ENCODE data around the gene AMELX. TPM values are rescaled to one million over a fixed set of nuclear protein-coding genes. Genes with fewer than 3 reads are reported as not detected.

The AMELX gene
- total RNA-seq, 1 experiment from 2014 or later, result not detected

DNA sequence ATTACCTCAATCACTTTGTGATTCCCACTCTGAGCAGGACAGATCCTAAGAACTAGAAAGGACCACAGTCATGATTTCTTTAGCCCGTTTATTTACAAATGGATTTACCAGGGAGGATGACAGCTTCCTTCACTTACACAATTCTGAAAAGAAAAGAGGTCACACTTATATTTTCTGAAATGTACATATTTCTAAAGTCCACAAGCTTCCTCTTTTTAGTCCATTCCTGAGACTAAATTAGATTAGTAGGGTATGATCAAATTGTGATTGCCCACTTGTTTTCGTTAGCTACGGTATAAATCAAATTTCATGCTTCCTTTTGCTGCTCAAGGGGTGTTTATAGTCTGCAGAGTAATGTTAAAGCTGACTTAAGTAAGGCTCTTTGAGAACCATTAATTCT lies 7.6 kb upstream of the AMELX start:
- Histone ChIP-seq H3K4me2 (ENCODE audit: low read depth, low read length, poor library complexity, severe bottlenecking) (no peak overlapping the region), H3K27ac (ENCODE audit: low read length) (no peak overlapping the region), H3K9me2 (replicated peaks; ENCODE audit: insufficient read depth, low read length) (no peaks in the 10 kb centered on the region), H3K9ac (ENCODE audit: low read length) (no peak overlapping the region), H3K9me3 (ENCODE audit: low read length) (no peaks in the 10 kb centered on the region), H3K4me3 (ENCODE audit: low read length) (no peak overlapping the region), H4K20me1 (ENCODE audit: insufficient read depth, low read depth, low read length) (no peaks in the 10 kb centered on the region), H3K79me2 (ENCODE audit: low read length) (no peaks in the 10 kb centered on the region), H3K36me3 (ENCODE audit: insufficient read depth, low read length) (no peaks in the 10 kb centered on the region), H3K27me3 (ENCODE audit: low read length) (no peaks in the 10 kb centered on the region; the same call in 1 of the 2 replicates), H3K4me1 (ENCODE audit: low read length) (no peaks in the 10 kb centered on the region), H2AFZ (ENCODE audit: low read length) (no peak overlapping the region)
- DNase-seq, result no peak

DNA sequence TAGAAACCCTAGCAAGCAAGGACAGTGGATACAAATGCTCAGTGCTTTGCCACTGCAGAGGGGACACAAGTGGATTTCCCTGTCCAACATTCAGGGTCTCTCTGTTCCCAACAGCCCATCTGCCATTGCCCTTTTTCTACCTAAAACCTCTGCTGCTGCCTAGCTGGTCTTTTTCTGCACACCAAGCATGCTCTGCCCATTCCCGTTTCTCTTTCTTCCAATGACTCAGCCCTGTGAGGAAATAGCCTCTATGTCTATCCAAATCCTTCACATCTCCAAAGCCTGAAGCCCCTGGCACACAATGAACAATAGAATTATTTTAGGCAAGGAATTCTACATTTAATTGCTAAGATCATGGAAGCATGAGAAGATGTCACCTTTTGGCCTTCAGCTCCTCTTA lies 5.7 kb upstream of the AMELX start:
- no peaks in the 10 kb centered on the region for H3K9me2 ChIP-seq (replicated peaks; ENCODE audit: insufficient read depth, low read length)
- H3K9me3 ChIP-seq (ENCODE audit: low read length), result no peaks in the 10 kb centered on the region
- DNase-seq, result no peak
- no peak overlapping the region for H3K9ac ChIP-seq (ENCODE audit: low read length)
- no peak overlapping the region for H3K27ac ChIP-seq (ENCODE audit: low read length)
- H3K4me2 ChIP-seq (ENCODE audit: low read depth, low read length, poor library complexity, severe bottlenecking), result no peak overlapping the region
- H3K27me3 ChIP-seq (ENCODE audit: low read length), result no peaks in the 10 kb centered on the region; the same call in 1 of the 2 replicates
- H3K36me3 ChIP-seq (ENCODE audit: insufficient read depth, low read length), result no peaks in the 10 kb centered on the region
- no peak overlapping the region for H2AFZ ChIP-seq (ENCODE audit: low read length)
- H4K20me1 ChIP-seq (ENCODE audit: insufficient read depth, low read depth, low read length), result no peaks in the 10 kb centered on the region
- no peaks in the 10 kb centered on the region for H3K4me1 ChIP-seq (ENCODE audit: low read length)
- no peak overlapping the region for H3K4me3 ChIP-seq (ENCODE audit: low read length)
- no peaks in the 10 kb centered on the region for H3K79me2 ChIP-seq (ENCODE audit: low read length)

DNA sequence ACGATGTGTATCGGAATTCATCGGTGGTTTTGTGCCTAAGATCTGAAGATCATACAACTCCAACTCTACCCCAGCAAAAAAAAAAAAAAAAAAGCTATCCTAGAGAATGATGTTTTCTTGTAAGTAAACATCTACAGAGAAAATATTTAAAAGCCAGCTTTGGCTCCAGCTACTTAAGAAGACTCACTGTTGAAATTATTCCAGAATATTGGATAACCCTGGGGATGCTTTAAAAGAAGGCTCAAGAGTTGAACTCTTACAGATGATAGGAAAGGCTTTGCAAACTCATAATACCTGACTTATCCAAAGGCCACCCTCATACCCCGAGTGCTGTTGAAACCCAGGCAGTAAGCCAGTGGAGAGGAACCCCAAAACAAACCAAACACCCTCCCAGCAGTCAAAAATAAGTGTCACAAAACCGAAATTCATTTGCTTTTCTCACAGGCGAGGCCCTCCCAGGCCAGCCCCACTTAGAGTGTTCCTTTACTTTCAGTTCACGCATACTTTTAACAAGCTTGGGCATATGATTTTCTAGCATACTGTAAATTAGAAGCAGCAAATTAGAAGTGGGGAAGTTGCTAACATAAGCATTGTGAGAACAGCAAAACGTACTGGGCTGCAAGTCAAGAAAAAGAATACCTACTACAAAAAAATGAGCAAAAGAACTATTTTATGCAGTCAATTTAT lies 2.7 kb upstream of the AMELX start:
- Histone ChIP-seq H2AFZ (ENCODE audit: low read length) (no peak overlapping the region), H3K79me2 (ENCODE audit: low read length) (no peaks in the 10 kb centered on the region), H3K27ac (ENCODE audit: low read length) (no peak overlapping the region), H3K4me1 (ENCODE audit: low read length) (no peaks in the 10 kb centered on the region), H3K36me3 (ENCODE audit: insufficient read depth, low read length) (no peaks in the 10 kb centered on the region), H3K9me3 (ENCODE audit: low read length) (no peaks in the 10 kb centered on the region), H3K4me3 (ENCODE audit: low read length) (no peak overlapping the region), H4K20me1 (ENCODE audit: insufficient read depth, low read depth, low read length) (no peaks in the 10 kb centered on the region), H3K9me2 (replicated peaks; ENCODE audit: insufficient read depth, low read length) (no peaks in the 10 kb centered on the region), H3K27me3 (ENCODE audit: low read length) (no peaks in the 10 kb centered on the region), H3K9ac (ENCODE audit: low read length) (no peak overlapping the region), H3K4me2 (ENCODE audit: low read depth, low read length, poor library complexity, severe bottlenecking) (no peak overlapping the region)
- no peak for DNase-seq

DNA sequence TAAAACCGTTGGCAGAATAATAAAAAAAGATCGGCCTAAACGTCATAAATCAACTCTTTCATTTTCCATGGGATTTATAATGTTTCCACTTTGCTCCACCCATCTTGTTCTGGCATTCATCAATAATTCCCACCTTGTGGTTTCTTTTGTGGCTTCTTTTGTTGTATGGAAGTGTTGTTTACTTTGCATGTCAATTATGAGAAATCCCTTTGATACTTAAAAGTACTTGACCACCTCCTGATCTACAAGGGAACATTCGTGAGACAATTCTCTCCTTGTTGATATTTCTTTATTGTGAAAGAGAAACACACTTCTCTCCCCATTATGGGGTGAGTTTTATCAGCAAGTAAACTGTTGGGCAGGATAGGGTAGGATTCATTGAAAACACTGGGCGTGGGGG lies 2.8 kb downstream of the AMELX start:
- H3K4me2 ChIP-seq (ENCODE audit: low read depth, low read length, poor library complexity, severe bottlenecking), result no peak overlapping the region
- no peak overlapping the region for H3K27ac ChIP-seq (ENCODE audit: low read length)
- DNase-seq, result no peak
- H3K27me3 ChIP-seq (ENCODE audit: low read length), result no peaks in the 10 kb centered on the region
- H3K9me3 ChIP-seq (ENCODE audit: low read length), result no peaks in the 10 kb centered on the region
- no peaks in the 10 kb centered on the region for H3K79me2 ChIP-seq (ENCODE audit: low read length)
- H4K20me1 ChIP-seq (ENCODE audit: insufficient read depth, low read depth, low read length), result no peaks in the 10 kb centered on the region
- H3K9me2 ChIP-seq (replicated peaks; ENCODE audit: insufficient read depth, low read length), result no peaks in the 10 kb centered on the region
- H2AFZ ChIP-seq (ENCODE audit: low read length), result no peak overlapping the region
- no peaks in the 10 kb centered on the region for H3K36me3 ChIP-seq (ENCODE audit: insufficient read depth, low read length)
- H3K9ac ChIP-seq (ENCODE audit: low read length), result no peak overlapping the region
- H3K4me1 ChIP-seq (ENCODE audit: low read length), result no peaks in the 10 kb centered on the region
- H3K4me3 ChIP-seq (ENCODE audit: low read length), result no peak overlapping the region

DNA sequence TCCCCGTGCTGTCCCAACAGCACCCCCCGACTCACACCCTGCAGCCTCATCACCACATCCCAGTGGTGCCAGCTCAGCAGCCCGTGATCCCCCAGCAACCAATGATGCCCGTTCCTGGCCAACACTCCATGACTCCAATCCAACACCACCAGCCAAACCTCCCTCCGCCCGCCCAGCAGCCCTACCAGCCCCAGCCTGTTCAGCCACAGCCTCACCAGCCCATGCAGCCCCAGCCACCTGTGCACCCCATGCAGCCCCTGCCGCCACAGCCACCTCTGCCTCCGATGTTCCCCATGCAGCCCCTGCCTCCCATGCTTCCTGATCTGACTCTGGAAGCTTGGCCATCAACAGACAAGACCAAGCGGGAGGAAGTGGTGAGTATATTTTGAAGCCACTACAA lies 5.4 kb downstream of the AMELX start:
- no peak for DNase-seq
- Histone ChIP-seq H3K79me2 (ENCODE audit: low read length) (no peaks in the 10 kb centered on the region), H4K20me1 (ENCODE audit: insufficient read depth, low read depth, low read length) (no peaks in the 10 kb centered on the region)

DNA sequence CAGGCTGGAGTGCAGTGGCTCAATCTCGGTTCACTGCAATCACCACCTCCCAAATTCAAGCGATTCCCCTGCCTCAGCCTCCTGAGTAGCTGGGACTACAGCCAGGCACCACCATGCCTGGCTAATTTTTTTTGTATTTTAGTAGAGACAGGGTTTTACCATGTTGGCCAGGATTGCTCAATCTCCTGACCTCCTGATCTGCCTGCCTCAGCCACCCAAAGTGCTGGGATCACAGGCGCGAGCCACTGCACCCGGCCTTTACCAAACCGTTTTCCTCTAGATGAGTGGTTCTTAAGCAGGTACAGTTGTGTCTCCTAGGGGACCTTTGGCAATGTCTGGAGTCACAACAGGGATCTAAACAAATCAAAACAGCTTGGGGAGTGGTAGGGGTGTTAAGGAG lies 11.6 kb downstream of the AMELX start:
- Histone ChIP-seq H3K9ac (ENCODE audit: low read length) (no peak overlapping the region), H3K36me3 (ENCODE audit: insufficient read depth, low read length) (no peaks in the 10 kb centered on the region), H2AFZ (ENCODE audit: low read length) (no peak overlapping the region), H4K20me1 (ENCODE audit: insufficient read depth, low read depth, low read length) (no peaks in the 10 kb centered on the region), H3K4me3 (ENCODE audit: low read length) (no peak overlapping the region), H3K9me2 (replicated peaks; ENCODE audit: insufficient read depth, low read length) (no peaks in the 10 kb centered on the region), H3K27ac (ENCODE audit: low read length) (no peak overlapping the region), H3K4me1 (ENCODE audit: low read length) (no peaks in the 10 kb centered on the region), H3K79me2 (ENCODE audit: low read length) (no peaks in the 10 kb centered on the region), H3K9me3 (ENCODE audit: low read length) (no peaks in the 10 kb centered on the region), H3K4me2 (ENCODE audit: low read depth, low read length, poor library complexity, severe bottlenecking) (no peak overlapping the region), H3K27me3 (ENCODE audit: low read length) (no peaks in the 10 kb centered on the region)
- DNase-seq, result no peak

More for the DNA sequence above, 5.4 kb downstream of the AMELX start:
- H3K9me3 ChIP-seq (ENCODE audit: low read length), result no peaks in the 10 kb centered on the region
- no peak overlapping the region for H3K4me3 ChIP-seq (ENCODE audit: low read length)
- no peak overlapping the region for H2AFZ ChIP-seq (ENCODE audit: low read length)
- H3K4me2 ChIP-seq (ENCODE audit: low read depth, low read length, poor library complexity, severe bottlenecking), result no peak overlapping the region
- no peaks in the 10 kb centered on the region for H3K9me2 ChIP-seq (replicated peaks; ENCODE audit: insufficient read depth, low read length)
- no peaks in the 10 kb centered on the region for H3K36me3 ChIP-seq (ENCODE audit: insufficient read depth, low read length)
- no peak overlapping the region for H3K27ac ChIP-seq (ENCODE audit: low read length)
- H3K27me3 ChIP-seq (ENCODE audit: low read length), result no peaks in the 10 kb centered on the region
- no peaks in the 10 kb centered on the region for H3K4me1 ChIP-seq (ENCODE audit: low read length)
- no peak overlapping the region for H3K9ac ChIP-seq (ENCODE audit: low read length)

DNA sequence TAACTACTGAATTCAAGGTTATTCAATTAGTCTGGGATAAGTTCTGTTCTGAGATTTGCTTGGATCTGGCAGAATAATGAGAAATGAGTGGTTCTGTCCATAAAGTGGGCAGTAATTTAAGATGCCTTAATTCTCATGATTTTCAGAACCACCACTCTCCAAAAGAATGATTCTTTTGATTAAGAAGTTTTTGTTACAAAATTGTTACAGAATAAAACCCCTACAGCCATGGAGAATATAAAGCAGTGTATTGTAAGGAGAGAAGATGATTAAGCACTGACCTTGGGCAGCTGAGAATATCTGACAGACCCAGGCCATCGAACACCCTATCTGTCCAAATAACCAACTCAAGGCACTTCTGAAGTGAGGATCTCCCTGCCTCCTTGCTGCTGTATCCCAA lies 12.4 kb downstream of the AMELX start:
- H3K36me3 ChIP-seq (ENCODE audit: insufficient read depth, low read length), result no peaks in the 10 kb centered on the region
- H3K4me1 ChIP-seq (ENCODE audit: low read length), result no peaks in the 10 kb centered on the region
- no peak overlapping the region for H3K4me2 ChIP-seq (ENCODE audit: low read depth, low read length, poor library complexity, severe bottlenecking)
- no peak overlapping the region for H3K27ac ChIP-seq (ENCODE audit: low read length)
- no peak for DNase-seq
- H3K79me2 ChIP-seq (ENCODE audit: low read length), result no peaks in the 10 kb centered on the region
- no peaks in the 10 kb centered on the region for H3K9me2 ChIP-seq (replicated peaks; ENCODE audit: insufficient read depth, low read length)
- no peaks in the 10 kb centered on the region for H3K9me3 ChIP-seq (ENCODE audit: low read length)
- H3K4me3 ChIP-seq (ENCODE audit: low read length), result no peak overlapping the region
- no peak overlapping the region for H3K9ac ChIP-seq (ENCODE audit: low read length)
- no peak overlapping the region for H2AFZ ChIP-seq (ENCODE audit: low read length)
- H4K20me1 ChIP-seq (ENCODE audit: insufficient read depth, low read depth, low read length), result no peaks in the 10 kb centered on the region
- H3K27me3 ChIP-seq (ENCODE audit: low read length), result no peaks in the 10 kb centered on the region

DNA sequence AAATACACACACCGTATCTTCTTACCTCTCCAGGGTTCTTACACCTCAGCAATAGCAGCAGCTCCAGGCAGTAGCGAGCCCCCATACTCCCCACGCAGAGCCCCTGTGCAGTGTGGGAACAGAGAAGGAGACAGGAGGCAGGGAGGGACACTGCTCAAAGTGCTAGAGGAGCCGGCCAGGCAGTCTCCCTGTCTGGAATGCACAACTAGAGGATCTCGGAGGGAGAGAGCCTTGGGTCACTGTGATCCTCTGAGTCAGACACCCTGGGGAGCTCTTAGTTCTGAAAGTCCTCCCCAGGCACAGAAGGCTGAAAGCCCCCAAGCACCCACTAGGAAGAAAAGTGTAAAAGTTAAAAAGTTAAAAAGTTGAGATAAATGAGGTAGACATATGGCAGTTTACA lies 16.0 kb downstream of the AMELX start:
- Histone ChIP-seq H3K9me2 (replicated peaks; ENCODE audit: insufficient read depth, low read length) (no peaks in the 10 kb centered on the region), H3K4me1 (ENCODE audit: low read length) (no peaks in the 10 kb centered on the region), H3K9me3 (ENCODE audit: low read length) (no peaks in the 10 kb centered on the region), H3K79me2 (ENCODE audit: low read length) (no peaks in the 10 kb centered on the region), H3K4me2 (ENCODE audit: low read depth, low read length, poor library complexity, severe bottlenecking) (no peak overlapping the region), H3K36me3 (ENCODE audit: insufficient read depth, low read length) (no peaks in the 10 kb centered on the region), H3K27ac (ENCODE audit: low read length) (no peak overlapping the region), H4K20me1 (ENCODE audit: insufficient read depth, low read depth, low read length) (no peaks in the 10 kb centered on the region), H2AFZ (ENCODE audit: low read length) (no peak overlapping the region), H3K4me3 (ENCODE audit: low read length) (no peak overlapping the region), H3K9ac (ENCODE audit: low read length) (no peak overlapping the region), H3K27me3 (ENCODE audit: low read length) (no peaks in the 10 kb centered on the region)
- DNase-seq, result no peak

All from Karpas-422 (cell line).